SW480 (cell line): ENCODE results near the gene ERI3.
A peak's percentile ranks its signal among the peaks of the same experiment; 100 is the strongest.
"Not testable (repeated sequence)": the region's sequence is repeated elsewhere in the genome, so short reads cannot be mapped to it uniquely, and the experiment has no call there.

Source experiments
- DNase-seq: peaks from one replicate; pipeline ENCODE4 v3.0.0-alpha.2; 2016; ENCODE audit warnings: low spot score

The ERI3 gene

DNA sequence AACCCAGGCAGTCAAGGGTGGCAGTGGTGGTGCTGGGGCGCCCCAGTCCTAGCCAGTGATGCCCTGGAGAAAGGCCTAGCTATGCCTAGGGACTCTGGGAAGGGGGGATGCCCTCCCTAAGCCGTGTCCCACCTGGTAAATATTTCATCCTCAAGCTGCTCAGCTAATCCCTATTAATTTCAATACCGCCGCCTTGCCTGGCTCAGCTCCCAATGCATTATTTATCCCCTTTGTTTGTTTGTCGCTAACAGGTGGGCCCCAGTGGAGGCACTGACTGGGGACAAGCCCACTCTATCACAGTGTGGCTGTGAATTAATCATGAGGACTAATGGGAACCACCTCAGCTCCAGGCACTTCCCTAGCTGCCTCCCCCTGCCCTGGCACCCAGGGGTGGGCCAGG is 119.2 kb downstream of the ERI3 start:
- no peak for DNase-seq

GRCh38 chr1:44233593-44233992 is 121.5 kb downstream of the ERI3 start:
- no peak for DNase-seq

DNA sequence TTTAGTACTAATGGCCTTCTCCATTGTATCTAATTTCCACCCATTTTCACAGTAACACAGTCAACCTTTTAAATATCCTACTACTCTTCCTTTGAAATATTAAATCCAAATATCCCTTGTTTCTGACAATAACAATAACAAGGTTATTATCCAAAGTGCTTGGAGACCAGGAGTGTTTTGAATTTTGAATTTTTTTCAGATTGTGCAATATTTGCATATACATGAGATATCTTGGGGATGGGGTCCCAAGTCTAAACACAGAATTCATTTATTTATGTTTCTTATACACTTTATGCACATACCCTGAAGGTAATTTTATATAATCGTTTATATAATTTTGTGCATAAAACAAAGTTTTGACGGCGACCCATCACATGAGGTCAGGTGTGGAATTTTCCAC is 124.3 kb downstream of the ERI3 start:
- DNase-seq, result no peak

DNA sequence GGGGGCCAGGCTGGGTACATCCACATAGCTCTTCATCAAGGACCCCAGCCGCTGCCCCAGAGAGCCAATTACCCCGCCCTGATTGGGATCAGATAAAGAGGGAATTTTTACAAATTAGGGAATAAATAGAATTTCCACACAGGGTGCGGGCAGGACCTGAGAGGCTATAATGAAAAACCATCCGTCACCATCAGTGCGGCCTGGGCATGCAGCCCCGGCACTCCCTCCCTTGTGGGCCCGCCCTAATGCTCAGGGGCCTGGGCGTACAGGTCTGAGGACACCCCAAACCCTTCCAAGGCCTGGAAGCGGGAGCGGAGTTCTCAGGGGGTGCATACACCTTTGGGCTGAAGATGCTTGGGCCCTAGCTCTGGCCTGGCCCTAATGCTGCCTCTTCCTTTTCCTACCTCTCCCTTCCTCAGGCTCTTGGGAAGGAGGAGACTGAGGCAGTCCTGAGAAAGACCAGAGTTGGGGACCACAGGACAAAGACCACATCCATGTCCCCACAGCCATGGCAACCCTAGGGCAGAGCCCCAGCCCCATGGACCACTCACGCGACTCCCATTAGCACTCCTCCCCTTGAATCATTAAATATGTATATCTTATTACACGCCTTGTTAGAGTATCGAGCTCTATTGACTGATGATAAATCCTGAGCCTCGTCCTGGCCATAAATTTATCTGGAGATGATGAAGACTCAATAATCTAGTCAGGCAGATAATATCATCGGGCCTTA is 125.5 kb downstream of the ERI3 start:
- no peak for DNase-seq

DNA sequence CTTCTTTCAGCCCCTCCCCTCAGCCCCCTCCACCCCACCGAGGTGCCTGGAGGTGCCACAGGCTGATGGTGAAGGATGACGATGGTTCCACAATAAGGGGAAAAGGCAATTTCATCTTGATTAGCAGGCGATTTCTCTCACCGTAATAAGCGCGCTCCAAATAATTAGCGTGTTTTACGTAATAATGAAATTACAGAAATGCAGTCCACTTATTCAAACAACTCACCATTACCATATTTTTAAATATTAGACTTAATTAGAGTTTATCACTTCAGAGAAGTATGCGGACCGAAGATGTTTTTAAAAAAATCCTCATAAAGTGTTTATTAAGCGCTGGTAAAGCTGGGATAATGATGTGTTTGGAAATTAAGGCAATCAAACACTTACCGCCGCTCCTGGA is 126.8 kb downstream of the ERI3 start:
- DNase-seq, result no peak

GRCh38 chr1:44227211-44227610 is 127.8 kb downstream of the ERI3 start:
- DNase-seq, result no peak

GRCh38 chr1:44225761-44226160 is 129.3 kb downstream of the ERI3 start:
- DNase-seq, result no peak

DNA sequence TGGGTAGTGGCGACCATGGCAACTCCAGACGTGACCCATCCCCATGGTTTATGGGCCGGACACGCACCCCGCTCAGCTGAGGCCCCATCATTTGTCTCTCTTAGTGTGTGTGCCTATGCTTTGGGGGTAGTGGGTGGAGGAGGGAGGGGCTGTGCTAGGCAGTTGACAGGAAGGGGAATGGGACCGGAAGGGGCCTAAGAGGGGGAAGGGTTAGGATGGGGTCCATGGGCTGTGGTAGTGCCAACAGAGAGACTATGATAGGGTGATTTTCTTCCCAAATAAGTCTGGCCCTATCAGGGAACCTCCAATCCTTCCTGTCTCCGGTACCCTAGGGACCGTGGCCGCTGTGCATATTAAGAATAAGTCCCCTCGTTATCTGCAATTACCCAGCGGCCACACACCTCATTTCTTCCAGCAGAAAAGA is 131.9 kb downstream of the ERI3 start:
- no peak for DNase-seq

GRCh38 chr1:44222397-44223186 is 132.5 kb downstream of the ERI3 start:
- DNase-seq, result no peak

GRCh38 chr1:44221769-44222168 is 133.3 kb downstream of the ERI3 start:
- no peak for DNase-seq

DNA sequence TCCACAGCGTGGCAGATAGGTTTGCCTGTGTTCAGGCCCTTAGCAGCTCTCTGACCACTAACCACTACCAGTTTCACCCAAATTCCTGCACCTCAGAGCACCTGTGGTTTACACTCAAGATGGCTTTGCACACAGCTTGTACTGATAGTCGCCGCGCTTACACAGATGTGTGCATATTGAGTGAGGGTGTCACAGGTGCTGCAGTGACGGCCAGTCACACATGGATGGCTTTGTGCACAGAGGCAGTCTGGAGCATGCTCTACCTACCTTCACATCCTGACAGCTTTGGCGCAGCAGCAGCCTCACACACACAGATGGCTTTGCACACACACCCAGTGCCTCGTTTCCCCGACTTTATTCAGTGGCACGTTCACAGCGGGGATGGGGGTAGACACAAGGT is 134.3 kb downstream of the ERI3 start:
- DNase-seq, result no peak

DNA sequence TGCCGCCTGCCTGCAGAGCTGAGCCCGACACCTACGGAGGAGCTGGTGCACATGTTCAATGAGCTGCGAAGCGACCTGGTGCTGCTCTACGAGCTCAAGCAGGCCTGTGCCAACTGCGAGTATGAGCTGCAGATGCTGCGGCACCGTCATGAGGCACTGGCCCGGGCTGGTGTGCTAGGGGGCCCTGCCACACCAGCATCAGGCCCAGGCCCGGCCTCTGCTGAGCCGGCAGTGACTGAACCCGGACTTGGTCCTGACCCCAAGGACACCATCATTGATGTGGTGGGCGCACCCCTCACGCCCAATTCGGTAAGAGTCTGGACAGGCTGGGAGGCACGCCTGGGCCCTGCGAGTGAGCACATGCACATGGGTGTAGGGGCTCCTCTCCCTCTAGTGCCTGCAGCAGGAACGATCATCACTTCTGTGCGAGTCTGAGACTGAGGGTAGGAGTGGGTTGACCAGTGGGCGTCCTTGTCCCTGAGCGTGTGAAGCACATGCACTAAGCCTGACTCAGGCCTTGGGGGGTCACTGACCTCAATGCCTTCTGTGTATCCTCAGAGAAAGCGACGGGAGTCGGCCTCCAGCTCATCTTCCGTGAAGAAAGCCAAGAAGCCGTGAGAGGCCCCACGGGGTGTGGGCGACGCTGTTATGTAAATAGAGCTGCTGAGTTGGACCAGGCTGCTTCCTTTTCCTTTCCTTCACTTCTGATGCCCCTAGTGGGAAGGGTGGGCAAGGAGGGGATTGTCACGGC is 134.9 kb downstream of the ERI3 start:
- DNase-seq, result no peak

DNA sequence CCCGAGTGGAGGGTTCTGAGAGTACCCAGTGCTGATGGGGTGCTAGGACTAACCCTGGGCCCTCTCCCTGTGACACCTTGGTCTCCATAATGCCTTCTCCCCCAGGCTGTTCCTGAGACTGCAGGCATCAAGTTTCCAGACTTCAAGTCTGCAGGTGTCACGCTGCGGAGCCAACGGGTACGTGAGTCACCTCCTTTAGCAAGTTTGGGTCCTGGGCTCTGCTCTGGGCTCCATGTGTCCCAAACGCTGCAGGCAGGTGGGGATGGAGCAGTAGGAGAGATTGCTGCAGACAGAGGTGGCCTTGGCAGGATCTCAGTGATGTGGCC is 135.8 kb downstream of the ERI3 start:
- DNase-seq, result no peak

DNA sequence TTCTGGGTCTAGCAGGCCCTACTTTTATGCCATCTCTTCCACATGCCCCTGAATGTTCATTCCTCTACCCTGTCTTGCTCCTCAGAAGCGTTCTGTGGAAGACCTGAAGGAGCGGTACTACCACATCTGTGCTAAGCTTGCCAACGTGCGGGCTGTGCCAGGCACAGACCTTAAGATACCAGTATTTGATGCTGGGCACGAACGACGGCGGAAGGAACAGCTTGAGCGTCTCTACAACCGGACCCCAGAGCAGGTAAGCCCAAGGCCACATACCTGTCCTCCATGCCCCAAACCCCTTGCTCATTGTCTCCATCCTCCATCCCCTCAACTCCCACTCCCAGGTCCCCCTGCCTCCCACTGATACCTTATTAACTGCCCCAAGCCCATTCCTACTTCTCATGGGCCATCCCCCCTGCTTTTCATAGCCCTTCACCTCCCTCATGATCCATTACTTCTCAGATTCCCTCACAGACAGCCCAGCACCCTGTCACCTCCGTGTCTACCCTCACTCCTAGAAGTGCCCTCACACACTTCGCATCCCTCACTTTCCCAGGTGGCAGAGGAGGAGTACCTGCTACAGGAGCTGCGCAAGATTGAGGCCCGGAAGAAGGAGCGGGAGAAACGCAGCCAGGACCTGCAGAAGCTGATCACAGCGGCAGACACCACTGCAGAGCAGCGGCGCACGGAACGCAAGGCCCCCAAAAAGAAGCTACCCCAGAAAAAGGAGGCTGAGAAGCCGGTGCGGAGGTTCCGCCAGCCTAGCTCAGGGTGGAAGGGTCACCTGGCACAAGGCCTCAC is 136.4 kb downstream of the ERI3 start:
- DNase-seq, result no peak

GRCh38 chr1:44217809-44218410 is 137.1 kb downstream of the ERI3 start:
- peak; percentile 69 for DNase-seq

DNA sequence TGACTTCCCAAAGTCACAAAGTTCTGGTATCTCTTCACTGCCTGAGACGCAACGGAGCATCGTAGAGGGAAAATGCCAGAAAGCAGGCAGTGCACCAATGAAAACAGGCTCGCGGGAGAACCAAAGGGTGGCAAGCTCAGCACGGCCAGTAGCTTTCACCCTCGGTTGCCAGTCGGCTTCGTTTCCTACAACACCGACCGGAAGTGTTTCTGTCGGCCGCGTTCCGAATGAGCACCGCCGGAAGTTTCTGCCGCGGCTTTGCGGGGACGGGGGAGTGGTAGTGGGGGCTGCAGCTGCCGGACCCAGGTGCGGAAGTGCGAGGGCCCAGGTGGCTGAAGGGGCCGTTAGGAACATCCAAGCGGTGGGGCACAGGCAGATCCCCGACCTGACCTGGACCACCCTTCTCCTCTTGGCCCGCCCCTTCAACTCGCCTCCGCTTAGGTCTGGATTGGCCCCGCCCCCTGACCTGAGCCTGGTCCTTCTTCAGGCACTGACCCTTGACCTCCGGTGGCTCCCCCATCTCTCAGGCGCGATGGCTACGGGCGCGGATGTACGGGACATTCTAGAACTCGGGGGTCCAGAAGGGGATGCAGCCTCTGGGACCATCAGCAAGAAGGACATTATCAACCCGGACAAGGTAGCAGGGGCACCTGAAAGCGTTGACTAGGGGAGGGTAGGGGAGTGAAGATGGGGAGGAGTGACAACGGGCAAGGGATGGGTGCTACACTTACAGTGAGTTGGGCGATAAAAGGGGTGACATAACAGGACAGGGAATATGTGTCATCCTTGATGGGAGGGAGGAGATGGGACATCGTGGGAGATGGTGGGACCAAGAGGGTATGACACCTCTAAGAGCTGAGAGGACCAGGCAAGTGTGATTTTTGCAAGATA is 141.6 kb downstream of the ERI3 start, which contains the start of gene DMAP1:
TSS of gene DMAP1 (plus strand) at position 250 of the 891 bp plus-strand sequence. CDS start at position 533, 283 bp downstream.
- peak; percentile 77 for DNase-seq

GRCh38 chr1:44212355-44213221 is 142.5 kb downstream of the ERI3 start:
- DNase-seq, result no peak

GRCh38 chr1:44210595-44210994 is 144.5 kb downstream of the ERI3 start:
- DNase-seq, result no peak

GRCh38 chr1:44208226-44208625 is 146.8 kb downstream of the ERI3 start:
- DNase-seq, result no peak

GRCh38 chr1:44206545-44206944 is 148.5 kb downstream of the ERI3 start:
- not testable (repeated sequence) for DNase-seq
